HFF-Myc (cell line): ENCODE results near the gene ZNF460.

Experiments used
- DNase-seq: peaks from one replicate; pipeline ENCODE4 v3.0.0-alpha.2; 2011; ENCODE audit warnings: low read depth; ENCODE audit errors: extremely low read depth
- H3K4me3 ChIP-seq: replicated peaks from 2 replicates; pipeline ENCODE4 v1.5.1; 2011; ENCODE audit warnings: low read depth, mild to moderate bottlenecking, control low read depth, low read length
- CTCF ChIP-seq: IDR thresholded peaks from 2 replicates; pipeline ENCODE4 v1.5.1; 2012; ENCODE audit warnings: mild to moderate bottlenecking, low read depth, low read length, control low read depth; ENCODE audit errors: missing control alignments

The ZNF460 gene

GRCh38 chr19:57317503-57317902 is 37.2 kb downstream of the ZNF460 start:
- no peak overlapping the region; the same call in 1 of the 2 replicates for H3K4me3 ChIP-seq
- no peak for TF ChIP-seq CTCF
- DNase-seq: no peak

GRCh38 chr19:57319869-57320179 is 39.5 kb downstream of the ZNF460 start:
- H3K4me3 ChIP-seq: peak overlapping the region; percentile 70
- DNase-seq: no peak
- TF ChIP-seq CTCF: no peak

GRCh38 chr19:57320180-57321084 is 40.1 kb downstream of the ZNF460 start, which contains the start of gene ZNF543:
TSS of gene ZNF543 (plus strand) at chr19:57320472. CDS start at chr19:57320854, 382 bp downstream.
- TF ChIP-seq CTCF: no peak
- DNase-seq: peak; percentile 85
- H3K4me3 ChIP-seq: peak within 1 kb of the TSS; percentile 70

GRCh38 chr19:57321116-57321515 is 40.8 kb downstream of the ZNF460 start:
- TF ChIP-seq CTCF: no peak
- DNase-seq: no peak
- H3K4me3 ChIP-seq: peak overlapping the region; percentile 70

- DNase-seq: no peak
- peak overlapping the region; percentile 70 for H3K4me3 ChIP-seq
- TF ChIP-seq CTCF: no peak
These were observed 41.5 kb downstream of the ZNF460 start for GRCh38 chr19:57321751-57322150.

GRCh38 chr19:57324992-57325391 is 44.7 kb downstream of the ZNF460 start:
- TF ChIP-seq CTCF: no peak
- H3K4me3 ChIP-seq: no peak overlapping the region
- no peak for DNase-seq
